ENCODE data around the gene ATRNL1.

DNA sequence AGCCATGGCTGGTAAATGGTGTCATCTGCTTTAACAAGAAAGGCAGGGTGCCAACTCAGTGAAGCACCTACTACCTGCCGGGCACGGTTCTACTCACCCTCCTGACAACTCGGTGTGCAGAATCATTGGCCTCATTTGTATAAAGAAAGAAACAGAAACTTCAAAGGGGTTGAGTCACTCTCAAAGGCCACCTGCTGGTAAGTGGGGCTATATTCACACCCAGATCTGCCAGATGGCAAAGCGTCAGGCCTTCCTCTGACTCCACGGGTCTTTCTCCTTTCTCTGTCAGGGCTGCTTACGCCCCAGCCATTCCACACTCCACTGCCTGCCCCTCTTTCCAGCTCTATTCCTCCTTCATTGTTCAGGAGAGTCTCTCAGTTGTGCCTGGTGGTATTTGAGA, 870.7 kb downstream of the ATRNL1 start:
- TF ChIP-seq, protein P1, sequence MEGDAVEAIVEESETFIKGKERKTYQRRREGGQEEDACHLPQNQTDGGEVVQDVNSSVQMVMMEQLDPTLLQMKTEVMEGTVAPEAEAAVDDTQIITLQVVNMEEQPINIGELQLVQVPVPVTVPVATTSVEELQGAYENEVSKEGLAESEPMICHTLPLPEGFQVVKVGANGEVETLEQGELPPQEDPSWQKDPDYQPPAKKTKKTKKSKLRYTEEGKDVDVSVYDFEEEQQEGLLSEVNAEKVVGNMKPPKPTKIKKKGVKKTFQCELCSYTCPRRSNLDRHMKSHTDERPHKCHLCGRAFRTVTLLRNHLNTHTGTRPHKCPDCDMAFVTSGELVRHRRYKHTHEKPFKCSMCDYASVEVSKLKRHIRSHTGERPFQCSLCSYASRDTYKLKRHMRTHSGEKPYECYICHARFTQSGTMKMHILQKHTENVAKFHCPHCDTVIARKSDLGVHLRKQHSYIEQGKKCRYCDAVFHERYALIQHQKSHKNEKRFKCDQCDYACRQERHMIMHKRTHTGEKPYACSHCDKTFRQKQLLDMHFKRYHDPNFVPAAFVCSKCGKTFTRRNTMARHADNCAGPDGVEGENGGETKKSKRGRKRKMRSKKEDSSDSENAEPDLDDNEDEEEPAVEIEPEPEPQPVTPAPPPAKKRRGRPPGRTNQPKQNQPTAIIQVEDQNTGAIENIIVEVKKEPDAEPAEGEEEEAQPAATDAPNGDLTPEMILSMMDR (IDR thresholded peaks at IDR 0.05; ENCODE audit: borderline replicate concordance, extremely low read depth, low read length, poor library complexity, severe bottlenecking), result no peak
- TF ChIP-seq EZH2 (IDR thresholded peaks at IDR 0.05; ENCODE audit: borderline replicate concordance, low read depth, low read length, severe bottlenecking), result no peak
